ENCODE data around the gene TMEM119.

TMEM119 gene

DNA sequence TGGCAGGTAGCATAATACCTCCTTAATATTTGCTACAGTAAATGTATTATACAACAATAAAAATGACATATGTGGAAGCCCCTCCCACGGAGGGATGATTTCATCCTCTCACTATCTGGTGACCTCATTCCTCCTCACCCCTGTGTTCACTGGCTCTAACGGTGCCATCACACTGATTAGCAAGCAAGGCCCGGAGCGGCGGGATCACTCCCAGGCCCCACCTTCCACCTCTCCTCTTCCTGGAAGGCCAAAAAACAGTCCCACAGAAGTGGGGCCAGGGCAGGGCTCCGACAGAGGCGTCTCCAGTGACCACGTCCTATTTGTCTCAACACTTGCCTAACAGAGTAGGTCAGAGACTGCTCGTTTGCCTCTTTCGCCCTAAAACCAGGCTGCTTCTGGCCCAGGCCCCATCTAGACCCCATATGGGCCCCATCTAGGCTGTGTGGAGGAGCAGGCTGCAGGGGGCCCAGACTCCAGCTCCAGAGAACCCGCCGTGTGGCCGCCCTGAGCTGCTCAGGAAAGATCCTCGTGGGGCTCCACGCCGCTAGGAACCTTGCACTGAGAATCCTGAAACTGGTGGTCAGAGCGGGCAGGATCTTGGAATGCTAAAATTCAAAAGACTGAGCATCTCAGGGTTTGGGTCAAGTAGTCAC lies 32.1 kb upstream of the TMEM119 start:
- Histone ChIP-seq H3K56ac (ENCODE audit: low read length) (peak overlapping the region; percentile 38), H4K8ac (ENCODE audit: low read depth, low read length) (no peak overlapping the region), H3K23ac (ENCODE audit: low read length) (no peak overlapping the region), H3K79me1 (ENCODE audit: low read length) (no peaks in the 10 kb centered on the region), H3K4ac (ENCODE audit: low read depth, low read length) (no peak overlapping the region), H3K4me3 (ENCODE audit: low read length) (no peak overlapping the region), H4K5ac (ENCODE audit: low read length) (no peak overlapping the region), H3K27ac (ENCODE audit: low read depth, low read length) (no peak overlapping the region), H3K27me3 (ENCODE audit: insufficient read depth, low read length, poor library complexity) (no peaks in the 10 kb centered on the region), H3K4me1 (ENCODE audit: control insufficient read depth, low read depth, low read length) (no peaks in the 10 kb centered on the region), H3K9ac (ENCODE audit: low read length) (no peak overlapping the region), H3K4me2 (ENCODE audit: low read length) (no peak overlapping the region), H3K36me3 (ENCODE audit: control insufficient read depth, insufficient read depth, low read length) (no peaks in the 10 kb centered on the region), H2BK5ac (ENCODE audit: low read length) (no peak overlapping the region), H3K79me2 (ENCODE audit: control insufficient read depth, insufficient read depth, low read length) (no peaks in the 10 kb centered on the region), H3K18ac (ENCODE audit: low read length) (peak overlapping the region; percentile 69), H2AK5ac (ENCODE audit: low read length) (no peak overlapping the region), H2BK15ac (replicated peaks; ENCODE audit: low read depth) (no peak overlapping the region), H2BK120ac (ENCODE audit: low read depth, low read length) (no peak overlapping the region)
- peak; percentile 88 for DNase-seq
- no CpG with 5 or more reads among the region's 17 CpGs for WGBS (ENCODE audit: extremely low coverage, insufficient coverage, low lambda C conversion rate)

DNA sequence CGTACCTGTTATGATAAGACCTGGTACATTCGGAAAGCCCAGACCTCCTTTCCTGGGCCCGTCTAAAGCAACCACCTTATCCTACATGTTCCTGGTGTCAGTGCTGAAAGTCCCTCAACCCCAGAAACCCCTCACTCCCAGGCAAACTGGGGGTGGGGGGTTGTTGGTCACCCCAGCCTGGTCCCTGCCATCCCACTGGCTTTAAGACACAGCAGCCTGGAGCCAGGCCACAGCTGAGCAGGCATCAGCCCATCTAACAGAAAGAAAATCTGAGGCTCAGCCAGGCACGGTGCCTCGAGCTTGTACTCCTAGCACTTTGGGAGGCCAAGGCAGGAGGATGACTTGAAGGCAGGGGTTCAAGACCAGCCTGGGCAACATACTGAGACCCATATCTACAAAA lies 31.3 kb upstream of the TMEM119 start:
- Histone ChIP-seq H3K4ac (ENCODE audit: low read depth, low read length) (peak overlapping the region; percentile 41), H3K4me2 (ENCODE audit: low read length) (no peak overlapping the region), H3K27ac (ENCODE audit: low read depth, low read length) (no peak overlapping the region), H4K5ac (ENCODE audit: low read length) (no peak overlapping the region), H2BK120ac (ENCODE audit: low read depth, low read length) (no peak overlapping the region), H2BK5ac (ENCODE audit: low read length) (no peak overlapping the region), H3K79me2 (ENCODE audit: control insufficient read depth, insufficient read depth, low read length) (no peaks in the 10 kb centered on the region), H3K18ac (ENCODE audit: low read length) (no peak overlapping the region), H2AK5ac (ENCODE audit: low read length) (no peak overlapping the region), H3K27me3 (ENCODE audit: insufficient read depth, low read length, poor library complexity) (no peaks in the 10 kb centered on the region), H4K8ac (ENCODE audit: low read depth, low read length) (no peak overlapping the region), H3K36me3 (ENCODE audit: control insufficient read depth, insufficient read depth, low read length) (no peaks in the 10 kb centered on the region), H3K79me1 (ENCODE audit: low read length) (no peaks in the 10 kb centered on the region), H3K4me3 (ENCODE audit: low read length) (no peak overlapping the region), H3K56ac (ENCODE audit: low read length) (no peak overlapping the region), H3K4me1 (ENCODE audit: control insufficient read depth, low read depth, low read length) (no peaks in the 10 kb centered on the region), H3K9ac (ENCODE audit: low read length) (no peak overlapping the region), H3K23ac (ENCODE audit: low read length) (no peak overlapping the region), H2BK15ac (replicated peaks; ENCODE audit: low read depth) (no peak overlapping the region)
- no peak for DNase-seq
- no CpG with 5 or more reads among the region's 5 CpGs for WGBS (ENCODE audit: extremely low coverage, insufficient coverage, low lambda C conversion rate)

DNA sequence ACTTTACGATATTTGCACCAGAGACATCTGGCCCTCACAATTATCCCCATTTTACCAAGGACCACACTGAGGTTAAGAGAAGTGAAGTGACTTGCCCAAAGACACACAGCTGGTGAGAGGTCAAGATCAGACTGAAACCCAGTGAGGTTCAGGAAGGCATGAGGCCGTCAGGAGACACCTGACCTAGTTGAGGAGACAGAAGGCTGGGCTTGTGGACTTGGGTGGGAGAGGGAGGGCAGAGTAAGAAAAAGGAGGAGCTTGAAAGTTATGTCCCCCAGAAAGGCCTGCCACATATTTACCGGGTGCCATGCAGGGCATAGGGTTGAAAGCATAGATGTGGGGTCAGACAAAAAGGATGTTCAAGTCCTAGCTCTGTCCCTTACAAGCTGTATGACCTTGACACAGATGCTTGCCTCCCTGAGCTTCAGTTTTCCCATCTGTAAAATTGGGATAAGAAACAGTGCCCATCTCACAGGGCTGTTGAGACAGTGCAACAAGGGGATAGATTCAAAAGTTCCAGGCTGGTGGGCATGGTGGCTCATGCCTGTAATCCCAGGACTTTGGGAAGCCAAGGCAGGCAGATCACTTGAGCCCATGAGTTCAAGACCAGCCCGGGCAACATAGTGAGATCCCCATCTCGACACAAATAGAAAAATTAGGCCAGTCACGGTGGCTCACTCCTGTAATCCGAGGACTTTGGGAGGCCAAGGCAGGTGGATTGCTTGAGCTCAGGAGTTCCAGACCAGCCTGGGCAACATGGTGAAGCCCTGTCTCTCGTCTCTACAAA lies 29.4 kb upstream of the TMEM119 start:
- WGBS (ENCODE audit: extremely low coverage, insufficient coverage, low lambda C conversion rate), result no CpG with 5 or more reads among the region's 8 CpGs
- no peaks in the 10 kb centered on the region for H3K79me2 ChIP-seq (ENCODE audit: control insufficient read depth, insufficient read depth, low read length)
- no peaks in the 10 kb centered on the region for H3K4me1 ChIP-seq (ENCODE audit: control insufficient read depth, low read depth, low read length)
- H3K18ac ChIP-seq (ENCODE audit: low read length), result no peak overlapping the region
- H3K4ac ChIP-seq (ENCODE audit: low read depth, low read length), result no peak overlapping the region
- no peak overlapping the region for H2BK120ac ChIP-seq (ENCODE audit: low read depth, low read length)
- H3K36me3 ChIP-seq (ENCODE audit: control insufficient read depth, insufficient read depth, low read length), result no peaks in the 10 kb centered on the region
- H3K27me3 ChIP-seq (ENCODE audit: insufficient read depth, low read length, poor library complexity), result no peaks in the 10 kb centered on the region
- H2AK5ac ChIP-seq (ENCODE audit: low read length), result no peak overlapping the region
- no peak overlapping the region for H4K5ac ChIP-seq (ENCODE audit: low read length)
- no peak overlapping the region for H3K56ac ChIP-seq (ENCODE audit: low read length)
- no peak overlapping the region for H4K8ac ChIP-seq (ENCODE audit: low read depth, low read length)
- no peak overlapping the region for H2BK15ac ChIP-seq (replicated peaks; ENCODE audit: low read depth)
- no peak overlapping the region for H2BK5ac ChIP-seq (ENCODE audit: low read length)
- H3K23ac ChIP-seq (ENCODE audit: low read length), result no peak overlapping the region
- H3K79me1 ChIP-seq (ENCODE audit: low read length), result no peaks in the 10 kb centered on the region
- no peak overlapping the region for H3K4me2 ChIP-seq (ENCODE audit: low read length)
- no peak for DNase-seq
- H3K9ac ChIP-seq (ENCODE audit: low read length), result no peak overlapping the region
- H3K4me3 ChIP-seq (ENCODE audit: low read length), result no peak overlapping the region
- H3K27ac ChIP-seq (ENCODE audit: low read depth, low read length), result no peak overlapping the region

DNA sequence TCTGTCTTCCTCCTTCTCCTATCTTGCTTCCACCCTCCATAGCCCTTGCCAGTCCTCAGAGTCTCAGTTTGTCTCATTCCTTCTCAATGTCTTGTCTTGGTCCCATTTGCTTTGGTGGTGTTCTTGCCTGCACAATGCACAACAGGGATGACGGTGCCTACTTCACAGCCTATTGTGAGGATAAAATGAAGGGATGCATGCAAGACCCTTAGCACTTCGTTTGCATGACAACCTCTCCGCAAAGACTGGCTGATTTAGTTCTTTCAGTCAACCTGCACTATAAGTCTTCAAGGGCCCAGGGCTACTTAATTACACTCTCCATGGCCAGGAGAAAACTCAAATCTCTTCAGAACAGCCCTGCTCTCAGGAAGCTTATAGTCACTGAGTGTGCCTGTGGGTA lies 27.3 kb upstream of the TMEM119 start:
- H3K36me3 ChIP-seq (ENCODE audit: control insufficient read depth, insufficient read depth, low read length), result no peaks in the 10 kb centered on the region
- no peak overlapping the region for H3K4ac ChIP-seq (ENCODE audit: low read depth, low read length)
- no peak overlapping the region for H4K8ac ChIP-seq (ENCODE audit: low read depth, low read length)
- H3K4me1 ChIP-seq (ENCODE audit: control insufficient read depth, low read depth, low read length), result no peaks in the 10 kb centered on the region
- H3K9ac ChIP-seq (ENCODE audit: low read length), result no peak overlapping the region
- no peak overlapping the region for H3K4me2 ChIP-seq (ENCODE audit: low read length)
- H3K18ac ChIP-seq (ENCODE audit: low read length), result no peak overlapping the region
- no peak overlapping the region for H4K5ac ChIP-seq (ENCODE audit: low read length)
- H3K27ac ChIP-seq (ENCODE audit: low read depth, low read length), result no peak overlapping the region
- no peak overlapping the region for H2AK5ac ChIP-seq (ENCODE audit: low read length)
- no CpG with 5 or more reads among the region's 3 CpGs for WGBS (ENCODE audit: extremely low coverage, insufficient coverage, low lambda C conversion rate)
- H2BK5ac ChIP-seq (ENCODE audit: low read length), result no peak overlapping the region
- no peak overlapping the region for H2BK15ac ChIP-seq (replicated peaks; ENCODE audit: low read depth)
- no peaks in the 10 kb centered on the region for H3K27me3 ChIP-seq (ENCODE audit: insufficient read depth, low read length, poor library complexity)
- no peak for DNase-seq
- no peak overlapping the region for H3K23ac ChIP-seq (ENCODE audit: low read length)
- H3K4me3 ChIP-seq (ENCODE audit: low read length), result no peak overlapping the region
- no peaks in the 10 kb centered on the region for H3K79me2 ChIP-seq (ENCODE audit: control insufficient read depth, insufficient read depth, low read length)
- no peaks in the 10 kb centered on the region for H3K79me1 ChIP-seq (ENCODE audit: low read length)
- no peak overlapping the region for H3K56ac ChIP-seq (ENCODE audit: low read length)
- H2BK120ac ChIP-seq (ENCODE audit: low read depth, low read length), result no peak overlapping the region

DNA sequence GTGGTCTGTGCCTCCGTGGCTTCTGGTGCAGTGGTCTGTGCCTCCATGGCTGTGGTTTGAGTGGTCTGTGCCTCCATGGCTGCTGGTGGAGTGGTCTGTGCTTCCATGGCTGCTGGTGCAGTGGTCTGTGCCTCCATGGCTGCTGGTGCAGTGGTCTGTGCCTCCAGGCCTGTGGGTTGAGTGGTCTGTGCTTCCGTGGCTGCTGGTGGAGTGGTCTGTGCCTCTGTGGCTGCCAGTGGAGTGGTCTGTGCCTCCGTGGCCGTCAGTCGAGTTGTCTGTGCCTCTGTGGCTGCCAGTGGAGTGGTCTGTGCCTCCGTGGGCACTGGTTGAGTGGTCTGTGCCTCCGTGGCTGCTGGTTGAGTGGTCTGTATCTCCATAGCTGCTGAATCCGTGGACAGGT lies 25.7 kb upstream of the TMEM119 start:
- Histone ChIP-seq H3K23ac (ENCODE audit: low read length) (no peak overlapping the region), H2BK15ac (replicated peaks; ENCODE audit: low read depth) (no peak overlapping the region), H3K9ac (ENCODE audit: low read length) (no peak overlapping the region), H2BK5ac (ENCODE audit: low read length) (no peak overlapping the region), H3K4me2 (ENCODE audit: low read length) (no peak overlapping the region), H3K79me2 (ENCODE audit: control insufficient read depth, insufficient read depth, low read length) (no peaks in the 10 kb centered on the region), H2BK120ac (ENCODE audit: low read depth, low read length) (no peak overlapping the region), H3K79me1 (ENCODE audit: low read length) (no peaks in the 10 kb centered on the region), H3K27ac (ENCODE audit: low read depth, low read length) (no peak overlapping the region), H3K56ac (ENCODE audit: low read length) (no peak overlapping the region), H3K4me3 (ENCODE audit: low read length) (no peak overlapping the region), H3K27me3 (ENCODE audit: insufficient read depth, low read length, poor library complexity) (no peaks in the 10 kb centered on the region), H3K18ac (ENCODE audit: low read length) (no peak overlapping the region), H2AK5ac (ENCODE audit: low read length) (no peak overlapping the region), H4K8ac (ENCODE audit: low read depth, low read length) (no peak overlapping the region), H4K5ac (ENCODE audit: low read length) (no peak overlapping the region), H3K36me3 (ENCODE audit: control insufficient read depth, insufficient read depth, low read length) (no peaks in the 10 kb centered on the region), H3K4ac (ENCODE audit: low read depth, low read length) (no peak overlapping the region), H3K4me1 (ENCODE audit: control insufficient read depth, low read depth, low read length) (no peaks in the 10 kb centered on the region)
- no peak for DNase-seq
- WGBS (ENCODE audit: extremely low coverage, insufficient coverage, low lambda C conversion rate), result no CpG with 5 or more reads among the region's 8 CpGs

Measured in mesendoderm (in vitro differentiated cells).